Measurements from ENCODE around the gene RASSF6. TPM values are rescaled to one million over a fixed set of nuclear protein-coding genes. Genes with fewer than 3 reads are reported as not detected.
"Not testable (repeated sequence)": the region's sequence is repeated elsewhere in the genome, so short reads cannot be mapped to it uniquely, and the experiment has no call there.

Gene RASSF6
- total and polyA plus RNA-seq, 2 of the 8 experiments (the other 6 are each of a cell fraction or from before 2014, with no cell fraction given): 0.03 to 0.28 TPM

DNA sequence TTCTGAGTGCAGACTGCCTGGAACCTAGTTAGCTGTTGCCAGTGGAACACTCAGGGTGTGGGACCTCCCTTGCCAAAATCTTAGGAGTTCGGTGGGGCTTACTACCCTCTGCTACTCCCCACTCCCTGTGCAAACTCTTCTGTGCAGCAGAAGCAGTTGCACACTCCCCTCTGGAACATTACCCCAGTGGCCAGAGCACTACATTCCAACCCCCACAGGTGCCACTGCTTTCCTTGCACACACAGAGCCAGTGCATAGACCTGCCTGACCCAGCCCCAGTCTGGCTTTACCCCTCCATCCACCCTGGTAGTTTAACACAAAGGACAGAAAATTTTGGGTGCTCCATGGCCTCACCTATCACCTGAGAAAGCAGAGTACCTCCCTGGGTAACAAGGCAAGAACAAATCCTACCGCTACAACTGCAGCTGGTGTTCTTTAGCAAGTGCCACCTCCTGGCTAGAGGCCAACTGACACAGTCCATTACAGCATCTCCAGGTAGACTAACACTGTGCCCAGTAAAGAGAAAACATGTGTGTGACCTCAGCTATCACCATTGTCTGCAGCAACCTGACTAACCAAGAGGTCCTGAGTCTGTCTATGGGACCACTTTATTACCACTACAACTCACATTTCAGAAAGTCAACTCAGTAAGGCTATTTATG, 11.5 kb upstream of the RASSF6 start:
- H3K79me1 ChIP-seq (ENCODE audit: low read depth, low read length): no peaks in the 10 kb centered on the region
- H2BK120ac ChIP-seq (replicated peaks; ENCODE audit: low read depth, low read length): no peak overlapping the region
- WGBS, 2 experiments (ENCODE audit: extremely low coverage in 1 of 2, insufficient coverage in 1 of 2, insufficient read length in 1 of 2, insufficient replicate concordance in 2 of 2, low coverage in 1 of 2, low lambda C conversion rate in 2 of 2, missing lambda C conversion rate in 1 of 2): 90% methylated on average over 2 of the region's 2 CpGs; no CpG with 5 or more reads in 1 of the 2 experiments
- no peak overlapping the region for H3K4me3 ChIP-seq (ENCODE audit: extremely low read depth in 1 of 4, insufficient read depth in 2 of 4, low read depth in 3 of 4, low read length in 4 of 4)
- ChIA-PET CTCF (ENCODE audit: partially characterized antibody) (interaction anchor here (0.6 to 1.5 kb wide), 6 partner anchors 11 to 745 kb away, joined by 3 to 4 read pairs (median 3); partner anchors contain the start of gene RASSF6), POLR2A (ENCODE audit: partially characterized antibody) (no interaction called here)
- H3K18ac ChIP-seq (ENCODE audit: extremely low read depth, low read length): no peak overlapping the region
- no peak overlapping the region for H3K14ac ChIP-seq (ENCODE audit: insufficient read length)
- no peak overlapping the region for H2BK12ac ChIP-seq (ENCODE audit: low read depth, low read length)
- H2AFZ ChIP-seq (ENCODE audit: low read length): 0 out of 2 replicates have a peak overlapping the region, but pooled peaks have one; percentile 14
- H3K27me3 ChIP-seq (replicated peaks in 1 of 4; ENCODE audit: control insufficient read depth in 3 of 4, extremely low read depth in 1 of 4, insufficient read depth in 3 of 4, low read length in 3 of 4): no peaks in the 10 kb centered on the region
- H4K20me1 ChIP-seq (replicated peaks in 1 of 2; ENCODE audit: control insufficient read depth in 1 of 2, insufficient read depth in 2 of 2, low read length in 2 of 2): no peaks in the 10 kb centered on the region
- H2BK15ac ChIP-seq (ENCODE audit: low read length): no peak overlapping the region
- H4K8ac ChIP-seq (ENCODE audit: extremely low read depth, insufficient read depth, low read length): no peak overlapping the region
- no peak overlapping the region for H3K23ac ChIP-seq (ENCODE audit: insufficient read length)
- H3K4ac ChIP-seq (replicated peaks; ENCODE audit: insufficient read length, low read depth, low read length): no peak overlapping the region
- DNase-seq (ENCODE audit: low read depth in 1 of 2, low spot score in 2 of 2) (no peak), FAIRE-seq (no peak)
- H4K91ac ChIP-seq (replicated peaks; ENCODE audit: insufficient read length, low read length): no peak overlapping the region
- no peaks in the 10 kb centered on the region for H3K4me1 ChIP-seq (replicated peaks in 1 of 4; ENCODE audit: control insufficient read depth in 3 of 4, insufficient read depth in 4 of 4, low read length in 3 of 4)
- no peaks in the 10 kb centered on the region for H3K36me3 ChIP-seq (ENCODE audit: control insufficient read depth in 2 of 4, insufficient read depth in 4 of 4, low read length in 3 of 4)
- no peak overlapping the region for H2AK5ac ChIP-seq (ENCODE audit: low read depth, low read length)
- no peaks in the 10 kb centered on the region for H3K9me3 ChIP-seq (ENCODE audit: insufficient read depth in 2 of 2, low read depth in 1 of 2, low read length in 1 of 2)
- no peaks in the 10 kb centered on the region for H3K23me2 ChIP-seq (ENCODE audit: low read depth, low read length)
- no peak overlapping the region for H3K56ac ChIP-seq (replicated peaks; ENCODE audit: insufficient read length, low read depth, low read length)
- no peaks in the 10 kb centered on the region for H3K79me2 ChIP-seq (ENCODE audit: control insufficient read depth in 1 of 2, insufficient read depth in 2 of 2, low read length in 2 of 2)
- no peak overlapping the region for H2BK5ac ChIP-seq (ENCODE audit: low read depth, low read length)
- H3K9ac ChIP-seq (replicated peaks in 1 of 4; ENCODE audit: extremely low read depth in 1 of 4, low read depth in 3 of 4, low read length in 3 of 4): no peak overlapping the region
- TF ChIP-seq CBX5 (IDR thresholded peaks at IDR 0.05; ENCODE audit: low read depth, low read length): no peak
- no peak overlapping the region for H4K5ac ChIP-seq (ENCODE audit: insufficient read length, low read depth, low read length)
- no peak overlapping the region for H3K27ac ChIP-seq (ENCODE audit: low read depth, low read length)
- H2BK20ac ChIP-seq (ENCODE audit: low read length): no peak overlapping the region
- H3K4me2 ChIP-seq (ENCODE audit: insufficient read depth in 1 of 2, low read depth in 2 of 2, low read length in 2 of 2): no peak overlapping the region

DNA sequence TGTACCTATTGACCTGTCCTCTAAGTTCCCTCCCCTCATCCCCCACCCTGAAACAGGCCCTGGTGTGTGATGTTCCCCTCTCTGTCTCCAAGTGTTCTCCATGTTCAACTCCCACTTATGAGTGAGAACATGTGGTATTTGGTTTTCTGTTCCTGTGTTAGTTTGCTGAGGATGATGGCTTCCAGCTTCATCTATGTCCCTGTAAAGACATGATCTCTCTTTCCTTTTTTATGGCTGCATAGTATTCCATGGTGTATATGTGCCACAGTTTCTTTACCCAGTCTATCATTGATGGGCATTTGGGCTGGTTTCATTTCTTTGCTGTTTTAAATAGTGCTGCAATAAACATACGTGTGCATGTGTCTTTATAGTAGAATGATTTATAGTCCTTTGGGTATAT, 8.6 kb upstream of the RASSF6 start:
- H2BK5ac ChIP-seq (ENCODE audit: low read depth, low read length); H3K23ac ChIP-seq (ENCODE audit: insufficient read length); H2BK120ac ChIP-seq (replicated peaks; ENCODE audit: low read depth, low read length); H2BK15ac ChIP-seq (ENCODE audit: low read length); H3K9ac ChIP-seq (replicated peaks in 1 of 4; ENCODE audit: extremely low read depth in 1 of 4, low read depth in 3 of 4, low read length in 3 of 4); H3K56ac ChIP-seq (replicated peaks; ENCODE audit: insufficient read length, low read depth, low read length); H3K23me2 ChIP-seq (ENCODE audit: low read depth, low read length); H3K18ac ChIP-seq (ENCODE audit: extremely low read depth, low read length); H4K91ac ChIP-seq (replicated peaks; ENCODE audit: insufficient read length, low read length); H3K27me3 ChIP-seq (replicated peaks in 1 of 4; ENCODE audit: control insufficient read depth in 3 of 4, extremely low read depth in 1 of 4, insufficient read depth in 3 of 4, low read length in 3 of 4); H3K4me3 ChIP-seq (ENCODE audit: extremely low read depth in 1 of 4, insufficient read depth in 2 of 4, low read depth in 3 of 4, low read length in 4 of 4); H2BK20ac ChIP-seq (ENCODE audit: low read length); H3K4ac ChIP-seq (replicated peaks; ENCODE audit: insufficient read length, low read depth, low read length); FAIRE-seq; CTCF ChIA-PET (ENCODE audit: partially characterized antibody); H2AK5ac ChIP-seq (ENCODE audit: low read depth, low read length); H3K14ac ChIP-seq (ENCODE audit: insufficient read length); H4K5ac ChIP-seq (ENCODE audit: insufficient read length, low read depth, low read length); H3K4me1 ChIP-seq (replicated peaks in 1 of 4; ENCODE audit: control insufficient read depth in 3 of 4, insufficient read depth in 4 of 4, low read length in 3 of 4); H4K8ac ChIP-seq (ENCODE audit: extremely low read depth, insufficient read depth, low read length); H4K20me1 ChIP-seq (replicated peaks in 1 of 2; ENCODE audit: control insufficient read depth in 1 of 2, insufficient read depth in 2 of 2, low read length in 2 of 2); H2AFZ ChIP-seq (ENCODE audit: low read length); H3K9me3 ChIP-seq (ENCODE audit: insufficient read depth in 2 of 2, low read depth in 1 of 2, low read length in 1 of 2); H3K4me2 ChIP-seq (ENCODE audit: insufficient read depth in 1 of 2, low read depth in 2 of 2, low read length in 2 of 2); H3K36me3 ChIP-seq (ENCODE audit: control insufficient read depth in 2 of 4, insufficient read depth in 4 of 4, low read length in 3 of 4); H3K79me1 ChIP-seq (ENCODE audit: low read depth, low read length); H3K27ac ChIP-seq (ENCODE audit: low read depth, low read length); DNase-seq (ENCODE audit: low read depth in 1 of 2, low spot score in 2 of 2); POLR2A ChIA-PET (ENCODE audit: partially characterized antibody); H3K79me2 ChIP-seq (ENCODE audit: control insufficient read depth in 1 of 2, insufficient read depth in 2 of 2, low read length in 2 of 2); H2BK12ac ChIP-seq (ENCODE audit: low read depth, low read length): not testable (repeated sequence)
- 79% methylated on average over 1 of the region's 1 CpG; no CpG with 5 or more reads in 1 of the 2 experiments for WGBS, 2 experiments (ENCODE audit: extremely low coverage in 1 of 2, insufficient coverage in 1 of 2, insufficient read length in 1 of 2, insufficient replicate concordance in 2 of 2, low coverage in 1 of 2, low lambda C conversion rate in 2 of 2, missing lambda C conversion rate in 1 of 2)

All from H1 (cell line).